Stimulated activated CD4-positive, alpha-beta T cell treated with anti-CD3 and anti-CD28 coated beads, Interleukin-2, amount 100 ng/mL, for 48 hours (primary cell): Measurements from ENCODE around the gene PLD1.
"Not testable (repeated sequence)": the region's sequence is repeated elsewhere in the genome, so short reads cannot be mapped to it uniquely, and the experiment has no call there.

Experiments used
- DNase-seq, 2 donors: peaks; one replicate each; pipeline ENCODE4 v3.0.0-alpha.2; 2020

Gene PLD1

GRCh38 chr3:171809861-171810628 is at the start of gene PLD1:
Gene PLD1 (minus strand): TSS chr3:171810483. CDS start chr3:171738051, 72,432 bp downstream.
- DNase-seq, result peak; percentile 26 to 28

- not testable (repeated sequence) for DNase-seq
Measured at GRCh38 chr3:171858770-171859169, 48.5 kb upstream of the PLD1 start.

GRCh38 chr3:171854649-171855305 is 44.5 kb upstream of the PLD1 start:
- no peak for DNase-seq

- DNase-seq, result no peak
Measured at GRCh38 chr3:171851660-171852058, 41.4 kb upstream of the PLD1 start.

GRCh38 chr3:171850960-171851659 is 40.8 kb upstream of the PLD1 start:
- no peak for DNase-seq

- DNase-seq, result no peak
Measured at GRCh38 chr3:171850320-171850959, 40.2 kb upstream of the PLD1 start.

GRCh38 chr3:171849617-171850319 is 39.5 kb upstream of the PLD1 start:
- DNase-seq, result no peak

GRCh38 chr3:171847595-171848259 is 37.4 kb upstream of the PLD1 start:
- no peak for DNase-seq

GRCh38 chr3:171847133-171847532 is 36.9 kb upstream of the PLD1 start:
- DNase-seq, result no peak

- DNase-seq, result no peak
Measured at GRCh38 chr3:171846597-171846996, 36.3 kb upstream of the PLD1 start.

- DNase-seq, result no peak
Measured at GRCh38 chr3:171845481-171846284, 35.4 kb upstream of the PLD1 start.

GRCh38 chr3:171844873-171845272 is 34.6 kb upstream of the PLD1 start:
- DNase-seq, result no peak

GRCh38 chr3:171842864-171843518 is 32.7 kb upstream of the PLD1 start, which contains the start of gene TMEM212:
Gene TMEM212 (plus strand): TSS chr3:171843349. CDS start chr3:171843384, 35 bp downstream.
- DNase-seq, result no peak

GRCh38 chr3:171841620-171842000 is 31.3 kb upstream of the PLD1 start:
- DNase-seq, result no peak

- DNase-seq, result no peak
Measured at GRCh38 chr3:171840811-171841619, 30.7 kb upstream of the PLD1 start.

- no peak for DNase-seq
Measured at GRCh38 chr3:171840445-171840810, 30.1 kb upstream of the PLD1 start.

- DNase-seq, result no peak
Measured at GRCh38 chr3:171839270-171839669, 29.0 kb upstream of the PLD1 start.

GRCh38 chr3:171838218-171838720 is 28.0 kb upstream of the PLD1 start:
- DNase-seq, result no peak

GRCh38 chr3:171837698-171838097 is 27.4 kb upstream of the PLD1 start:
- DNase-seq, result no peak
